Lower lobe of right lung (tissue), 2 donors: Measurements from ENCODE around the gene PABPN1L. TPM values are rescaled to one million over a fixed set of nuclear protein-coding genes. Genes with fewer than 3 reads are reported as not detected.
A peak's percentile ranks its signal among the peaks of the same experiment; 100 is the strongest.

ENCODE experiments used
- ATAC-seq, 2 donors: fragments of 200-7000 bp; cut with Tn5 transposase; one replicate each; pipeline ENCODE4 v1.9.1; 2020 to 2022; ENCODE audit warnings: mild to moderate bottlenecking in 2 of 2, moderate library complexity in 2 of 2
- DNase-seq: peaks from one replicate; pipeline ENCODE4 v3.0.0-alpha.2; 2020
- H3K27ac ChIP-seq: fragments of 200-600 bp; one replicate; pipeline ENCODE4 v1.8.0; 2022
- H3K27me3 ChIP-seq: fragments of 200-600 bp; one replicate; pipeline ENCODE4 v1.8.0; 2022; ENCODE audit warnings: low read depth
- H3K36me3 ChIP-seq: fragments of 200-600 bp; one replicate; pipeline ENCODE4 v1.8.0; 2022; ENCODE audit warnings: mild to moderate bottlenecking
- H3K4me1 ChIP-seq: fragments of 200-600 bp; one replicate; pipeline ENCODE4 v1.8.0; 2022
- H3K4me3 ChIP-seq: fragments of 200-600 bp; one replicate; pipeline ENCODE4 v1.8.0; 2022; ENCODE audit warnings: mild to moderate bottlenecking
- H3K9me3 ChIP-seq: fragments of 200-600 bp; one replicate; pipeline ENCODE4 v1.8.0; 2022
- CTCF ChIP-seq: fragments of 200-600 bp; IDR thresholded peaks from one replicate; pipeline ENCODE4 v1.8.0; 2022; ENCODE audit warnings: antibody characterized with exemption, mild to moderate bottlenecking
- intact Hi-C: fragments of 100-400 bp; cut with DNase I; formaldehyde crosslinking; loops from one replicate; pipeline ENCODE4 v1.11.0; 2022
- total RNA-seq: library from RNA; stranded (reverse); fragmentation: NEBNext Ultra II Directional; extraction: Animal tissue kit (Norgen Biotek cat#: 25700); gene quantifications from one replicate; pipeline ENCODE4 v1.2.1, GENCODE V29; 2021
- donor health status: DM: no; HTN: yes; CAD: no; lungs with severe emphysema.

Gene PABPN1L
- total RNA-seq, 1 donor from 2014 or later, result not detected

GRCh38 chr16:88871730-88872416 is 5.4 kb upstream of the PABPN1L start:
- H3K4me3 ChIP-seq, result no peak overlapping the region
- H3K36me3 ChIP-seq, result peaks cover 3% of the 10 kb centered on the region
- intact Hi-C loops, result no loop called here
- no peak for TF ChIP-seq CTCF
- no peak for DNase-seq
- H3K9me3 ChIP-seq, result no peaks in the 10 kb centered on the region
- no peak overlapping the region for H3K27ac ChIP-seq
- no peak for ATAC-seq
- H3K4me1 ChIP-seq, result no peaks in the 10 kb centered on the region
- H3K27me3 ChIP-seq, result peaks cover 38% of the 10 kb centered on the region

- Histone ChIP-seq H3K4me1 (no peaks in the 10 kb centered on the region), H3K9me3 (no peaks in the 10 kb centered on the region), H3K27me3 (peaks cover 38% of the 10 kb centered on the region), H3K27ac (no peak overlapping the region), H3K4me3 (peak overlapping the region; percentile 4), H3K36me3 (no peaks in the 10 kb centered on the region)
- ATAC-seq (no peak), DNase-seq (no peak)
- intact Hi-C loops, result no loop called here
- TF ChIP-seq CTCF, result no peak
Observed at GRCh38 chr16:88871349-88871702, 4.9 kb upstream of the PABPN1L start.

- H3K4me3 ChIP-seq, result peak overlapping the region; percentile 4
- peaks cover 38% of the 10 kb centered on the region for H3K27me3 ChIP-seq
- intact Hi-C loops, result no loop called here
- no peak overlapping the region for H3K27ac ChIP-seq
- ATAC-seq (peak in 1 of 2 donors; percentile 17), DNase-seq (no peak)
- no peaks in the 10 kb centered on the region for H3K36me3 ChIP-seq
- no peaks in the 10 kb centered on the region for H3K4me1 ChIP-seq
- H3K9me3 ChIP-seq, result no peaks in the 10 kb centered on the region
- no peak for TF ChIP-seq CTCF
Observed at GRCh38 chr16:88870608-88871348, 4.3 kb upstream of the PABPN1L start.

- no peak for DNase-seq
- intact Hi-C loops, result no loop called here
- H3K27me3 ChIP-seq, result peaks cover 38% of the 10 kb centered on the region
- no peaks in the 10 kb centered on the region for H3K36me3 ChIP-seq
- no peaks in the 10 kb centered on the region for H3K9me3 ChIP-seq
- H3K27ac ChIP-seq, result no peak overlapping the region
- ATAC-seq, result no peak
- no peak for TF ChIP-seq CTCF
- no peak overlapping the region for H3K4me3 ChIP-seq
- no peaks in the 10 kb centered on the region for H3K4me1 ChIP-seq
Observed at GRCh38 chr16:88869673-88869980, 3.2 kb upstream of the PABPN1L start.

- Histone ChIP-seq H3K4me3 (no peak overlapping the region), H3K27me3 (peaks cover 38% of the 10 kb centered on the region), H3K4me1 (no peaks in the 10 kb centered on the region), H3K27ac (no peak overlapping the region), H3K36me3 (no peaks in the 10 kb centered on the region), H3K9me3 (no peaks in the 10 kb centered on the region)
- no peak for TF ChIP-seq CTCF
- ATAC-seq (no peak), DNase-seq (no peak)
- intact Hi-C loops, result no loop called here
Observed at GRCh38 chr16:88868974-88869672, 2.7 kb upstream of the PABPN1L start.
